GM12873 (cell line): ENCODE data around the gene PEBP1.

Source experiments
- CTCF ChIP-seq: IDR thresholded peaks from 2 replicates; pipeline ENCODE4 v1.5.1; 2012; ENCODE audit warnings: low read depth, mild to moderate bottlenecking, moderate library complexity, low read length, control low read depth; ENCODE audit not compliant: insufficient read depth; ENCODE audit errors: missing control alignments

The PEBP1 gene

GRCh38 chr12:118135788-118136558 is at the start of gene PEBP1:
Gene PEBP1, plus strand, starts transcription at chr12:118136124. Its CDS starts 86 bp downstream, at chr12:118136210.
- TF ChIP-seq CTCF = peak; percentile 17

GRCh38 chr12:118089782-118090181 is 46.1 kb upstream of the PEBP1 start:
- TF ChIP-seq CTCF = no peak

- no peak for TF ChIP-seq CTCF
Observed at GRCh38 chr12:118094039-118094438, 41.9 kb upstream of the PEBP1 start.

GRCh38 chr12:118098401-118098800 is 37.5 kb upstream of the PEBP1 start:
- TF ChIP-seq CTCF = no peak

- TF ChIP-seq CTCF = no peak
Observed at GRCh38 chr12:118098911-118099671, 36.8 kb upstream of the PEBP1 start.

GRCh38 chr12:118101051-118101450 is 34.9 kb upstream of the PEBP1 start:
- no peak for TF ChIP-seq CTCF

GRCh38 chr12:118102070-118102469 is 33.9 kb upstream of the PEBP1 start:
- no peak for TF ChIP-seq CTCF
